ENCODE measurements around the gene HIP1.
"Not testable (repeated sequence)": the region's sequence is repeated elsewhere in the genome, so short reads cannot be mapped to it uniquely, and the experiment has no call there.

The HIP1 gene

GRCh38 chr7:75712517-75713361, 26.0 kb downstream of the HIP1 start:
- no peak for DNase-seq (ENCODE audit: low spot score)

- no peak for DNase-seq (ENCODE audit: low spot score)
Observed at GRCh38 chr7:75711656-75712514, 26.9 kb downstream of the HIP1 start.

- DNase-seq (ENCODE audit: low spot score) = no peak
Observed at GRCh38 chr7:75711076-75711475, 27.7 kb downstream of the HIP1 start.

GRCh38 chr7:75704928-75705327, 33.8 kb downstream of the HIP1 start:
- DNase-seq (ENCODE audit: low spot score) = no peak

- no peak for DNase-seq (ENCODE audit: low spot score)
Observed at GRCh38 chr7:75702515-75702914, 36.2 kb downstream of the HIP1 start.

- DNase-seq (ENCODE audit: low spot score) = no peak
Observed at GRCh38 chr7:75699993-75700392, 38.7 kb downstream of the HIP1 start.

- DNase-seq (ENCODE audit: low spot score) = no peak
Observed at GRCh38 chr7:75698358-75698757, 40.4 kb downstream of the HIP1 start.

- no peak for DNase-seq (ENCODE audit: low spot score)
Observed at GRCh38 chr7:75696263-75697037, 42.3 kb downstream of the HIP1 start.

- DNase-seq (ENCODE audit: low spot score) = no peak
Observed at GRCh38 chr7:75694638-75695399, 43.9 kb downstream of the HIP1 start.

GRCh38 chr7:75693668-75694067, 45.1 kb downstream of the HIP1 start:
- DNase-seq (ENCODE audit: low spot score) = not testable (repeated sequence)

- no peak for DNase-seq (ENCODE audit: low spot score)
Observed at GRCh38 chr7:75691793-75692543, 46.8 kb downstream of the HIP1 start.

GRCh38 chr7:75690121-75690523, 48.6 kb downstream of the HIP1 start:
- DNase-seq (ENCODE audit: low spot score) = no peak

GRCh38 chr7:75689246-75690099, 49.3 kb downstream of the HIP1 start:
- no peak for DNase-seq (ENCODE audit: low spot score)

GRCh38 chr7:75688200-75689136, 50.3 kb downstream of the HIP1 start:
- DNase-seq (ENCODE audit: low spot score) = no peak

GRCh38 chr7:75687246-75688088, 51.3 kb downstream of the HIP1 start:
- no peak for DNase-seq (ENCODE audit: low spot score)

- no peak for DNase-seq (ENCODE audit: low spot score)
Observed at GRCh38 chr7:75686551-75686950, 52.2 kb downstream of the HIP1 start.

GRCh38 chr7:75682052-75682451, 56.7 kb downstream of the HIP1 start:
- not testable (repeated sequence) for DNase-seq (ENCODE audit: low spot score)

GRCh38 chr7:75679060-75679459, 59.7 kb downstream of the HIP1 start:
- DNase-seq (ENCODE audit: low spot score) = no peak

Data from CD4-positive, alpha-beta T cell treated with Interleukin-15 for 4 hours (primary cell).